ENCODE data around the gene NXF1. TPM values are rescaled to one million over a fixed set of nuclear protein-coding genes. Genes with fewer than 3 reads are reported as not detected.

The NXF1 gene
- total and polyA plus RNA-seq, 2 of the 13 experiments (the other 11 are each of a cell fraction or from before 2014, with no cell fraction given) = 30.4 to 30.9 TPM

DNA sequence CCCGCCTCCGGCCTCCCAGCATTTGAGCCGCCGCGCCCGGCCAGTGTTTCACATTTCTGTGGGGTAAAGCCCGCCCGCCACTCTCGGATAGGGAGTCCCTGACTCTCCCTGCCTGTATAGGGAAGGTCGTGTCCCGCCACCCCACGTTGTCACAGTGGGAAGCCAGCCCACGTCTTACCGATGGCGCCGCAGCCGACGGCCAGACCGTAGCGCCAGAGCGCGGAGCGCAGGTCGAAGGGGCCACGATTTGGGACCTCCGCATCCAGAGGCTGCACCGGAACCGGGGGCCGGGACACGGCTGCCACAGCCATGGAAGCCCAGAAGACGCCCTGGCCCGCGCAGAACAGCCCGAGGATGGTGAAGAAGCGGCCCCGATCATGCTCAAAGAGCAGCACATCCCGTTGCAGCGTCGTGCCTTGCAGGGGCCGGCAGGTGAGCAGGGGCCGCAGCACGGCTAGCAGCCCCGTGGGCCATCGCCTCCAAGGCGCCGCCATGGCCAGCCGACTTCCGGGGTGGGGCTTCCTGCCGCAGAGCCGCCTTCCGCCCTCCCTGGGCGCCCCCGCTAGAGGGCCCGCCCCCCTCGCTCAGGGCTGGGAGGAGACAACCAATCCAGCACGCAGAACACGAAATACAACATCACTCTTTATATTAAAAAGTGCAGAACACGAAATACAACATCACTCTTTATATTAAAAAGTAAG is 13.6 kb downstream of the NXF1 start, which contains the start of gene TMEM223 (continued):
- TF ChIP-seq, protein P1, sequence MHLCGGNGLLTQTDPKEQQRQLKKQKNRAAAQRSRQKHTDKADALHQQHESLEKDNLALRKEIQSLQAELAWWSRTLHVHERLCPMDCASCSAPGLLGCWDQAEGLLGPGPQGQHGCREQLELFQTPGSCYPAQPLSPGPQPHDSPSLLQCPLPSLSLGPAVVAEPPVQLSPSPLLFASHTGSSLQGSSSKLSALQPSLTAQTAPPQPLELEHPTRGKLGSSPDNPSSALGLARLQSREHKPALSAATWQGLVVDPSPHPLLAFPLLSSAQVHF (CRISPR knock-in tag; IDR thresholded peaks at IDR 0.05) = no peak
- TF ChIP-seq SP140L (CRISPR knock-in tag; IDR thresholded peaks at IDR 0.05; ENCODE audit: borderline replicate concordance) = no peak
- 0 out of 2 replicates have a peak, but pooled peaks have one; percentile 62 for TF ChIP-seq ZNF564 (CRISPR knock-in tag; IDR thresholded peaks at IDR 0.05)
- TF ChIP-seq SRSF4 (IDR thresholded peaks at IDR 0.05; ENCODE audit: low read depth, low read length, poor library complexity, severe bottlenecking) = no peak
- TF ChIP-seq, protein P2, sequence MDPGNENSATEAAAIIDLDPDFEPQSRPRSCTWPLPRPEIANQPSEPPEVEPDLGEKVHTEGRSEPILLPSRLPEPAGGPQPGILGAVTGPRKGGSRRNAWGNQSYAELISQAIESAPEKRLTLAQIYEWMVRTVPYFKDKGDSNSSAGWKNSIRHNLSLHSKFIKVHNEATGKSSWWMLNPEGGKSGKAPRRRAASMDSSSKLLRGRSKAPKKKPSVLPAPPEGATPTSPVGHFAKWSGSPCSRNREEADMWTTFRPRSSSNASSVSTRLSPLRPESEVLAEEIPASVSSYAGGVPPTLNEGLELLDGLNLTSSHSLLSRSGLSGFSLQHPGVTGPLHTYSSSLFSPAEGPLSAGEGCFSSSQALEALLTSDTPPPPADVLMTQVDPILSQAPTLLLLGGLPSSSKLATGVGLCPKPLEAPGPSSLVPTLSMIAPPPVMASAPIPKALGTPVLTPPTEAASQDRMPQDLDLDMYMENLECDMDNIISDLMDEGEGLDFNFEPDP (CRISPR knock-in tag; conservative IDR thresholded peaks at IDR 0.05) = 0 out of 2 replicates have a peak, but pooled peaks have one; percentile 82
- no peak for TF ChIP-seq ZNF672 (CRISPR knock-in tag; IDR thresholded peaks at IDR 0.05)
- no peak for TF ChIP-seq ZNF484 (CRISPR knock-in tag; IDR thresholded peaks at IDR 0.05; ENCODE audit: borderline replicate concordance, low read depth)
- peak; percentile 97 for TF ChIP-seq PHF8 (CRISPR knock-in tag; IDR thresholded peaks at IDR 0.05)
- TF ChIP-seq CEBPG (CRISPR knock-in tag; IDR thresholded peaks at IDR 0.05) = no peak
- TF ChIP-seq ZNF567 (CRISPR knock-in tag; IDR thresholded peaks at IDR 0.05; ENCODE audit: borderline replicate concordance) = 0 out of 2 replicates have a peak, but pooled peaks have one; percentile 81
- peak; percentile 93 for TF ChIP-seq ETV5 (CRISPR knock-in tag; IDR thresholded peaks at IDR 0.05; ENCODE audit: borderline replicate concordance)
- TF ChIP-seq KAT8 (CRISPR knock-in tag; IDR thresholded peaks at IDR 0.05) = peak; percentile 94
- no peak for TF ChIP-seq ONECUT2 (CRISPR knock-in tag; IDR thresholded peaks at IDR 0.05)
- TF ChIP-seq ZBTB42 (CRISPR knock-in tag; IDR thresholded peaks at IDR 0.05) = no peak
- TF ChIP-seq CENPT (CRISPR knock-in tag; IDR thresholded peaks at IDR 0.05; ENCODE audit: low read depth) = 0 out of 2 replicates have a peak, but pooled peaks have one; percentile 54
- TF ChIP-seq ZNF619 (CRISPR knock-in tag; IDR thresholded peaks at IDR 0.05) = peak; percentile 37; the same call in 1 of the 2 replicates
- TF ChIP-seq ZBTB1 (CRISPR knock-in tag; IDR thresholded peaks at IDR 0.05; ENCODE audit: borderline replicate concordance) = 0 out of 2 replicates have a peak, but pooled peaks have one; percentile 30
- TF ChIP-seq, protein P3, sequence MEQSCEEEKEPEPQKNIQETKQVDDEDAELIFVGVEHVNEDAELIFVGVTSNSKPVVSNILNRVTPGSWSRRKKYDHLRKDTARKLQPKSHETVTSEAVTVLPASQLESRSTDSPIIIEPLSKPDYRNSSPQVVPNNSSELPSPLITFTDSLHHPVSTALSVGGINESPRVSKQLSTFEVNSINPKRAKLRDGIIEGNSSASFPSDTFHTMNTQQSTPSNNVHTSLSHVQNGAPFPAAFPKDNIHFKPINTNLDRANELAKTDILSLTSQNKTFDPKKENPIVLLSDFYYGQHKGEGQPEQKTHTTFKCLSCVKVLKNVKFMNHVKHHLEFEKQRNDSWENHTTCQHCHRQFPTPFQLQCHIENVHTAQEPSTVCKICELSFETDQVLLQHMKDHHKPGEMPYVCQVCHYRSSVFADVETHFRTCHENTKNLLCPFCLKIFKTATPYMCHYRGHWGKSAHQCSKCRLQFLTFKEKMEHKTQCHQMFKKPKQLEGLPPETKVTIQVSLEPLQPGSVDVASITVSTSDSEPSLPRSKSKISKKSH (CRISPR knock-in tag; IDR thresholded peaks at IDR 0.05; ENCODE audit: borderline replicate concordance) = no peak
- TF ChIP-seq ZNF605 (CRISPR knock-in tag; IDR thresholded peaks at IDR 0.05) = peak; percentile 71; the same call in 1 of the 2 replicates
- TF ChIP-seq, protein P4, sequence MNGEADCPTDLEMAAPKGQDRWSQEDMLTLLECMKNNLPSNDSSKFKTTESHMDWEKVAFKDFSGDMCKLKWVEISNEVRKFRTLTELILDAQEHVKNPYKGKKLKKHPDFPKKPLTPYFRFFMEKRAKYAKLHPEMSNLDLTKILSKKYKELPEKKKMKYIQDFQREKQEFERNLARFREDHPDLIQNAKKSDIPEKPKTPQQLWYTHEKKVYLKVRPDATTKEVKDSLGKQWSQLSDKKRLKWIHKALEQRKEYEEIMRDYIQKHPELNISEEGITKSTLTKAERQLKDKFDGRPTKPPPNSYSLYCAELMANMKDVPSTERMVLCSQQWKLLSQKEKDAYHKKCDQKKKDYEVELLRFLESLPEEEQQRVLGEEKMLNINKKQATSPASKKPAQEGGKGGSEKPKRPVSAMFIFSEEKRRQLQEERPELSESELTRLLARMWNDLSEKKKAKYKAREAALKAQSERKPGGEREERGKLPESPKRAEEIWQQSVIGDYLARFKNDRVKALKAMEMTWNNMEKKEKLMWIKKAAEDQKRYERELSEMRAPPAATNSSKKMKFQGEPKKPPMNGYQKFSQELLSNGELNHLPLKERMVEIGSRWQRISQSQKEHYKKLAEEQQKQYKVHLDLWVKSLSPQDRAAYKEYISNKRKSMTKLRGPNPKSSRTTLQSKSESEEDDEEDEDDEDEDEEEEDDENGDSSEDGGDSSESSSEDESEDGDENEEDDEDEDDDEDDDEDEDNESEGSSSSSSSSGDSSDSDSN (CRISPR knock-in tag; IDR thresholded peaks at IDR 0.05) = peak; percentile 87
- TF ChIP-seq ZNF788 (CRISPR knock-in tag; IDR thresholded peaks at IDR 0.05; ENCODE audit: borderline replicate concordance) = peak; percentile 86; the same call in 1 of the 2 replicates
- 0 out of 2 replicates have a peak, but pooled peaks have one; percentile 17 for TF ChIP-seq RARA (CRISPR knock-in tag; IDR thresholded peaks at IDR 0.05)
- TF ChIP-seq ZNF451 (CRISPR knock-in tag; IDR thresholded peaks at IDR 0.05) = peak; percentile 28; the same call in 1 of the 2 replicates
- no peak for TF ChIP-seq RARG (CRISPR knock-in tag; IDR thresholded peaks at IDR 0.05; ENCODE audit: low read depth)
- TF ChIP-seq MEIS1 (CRISPR knock-in tag; IDR thresholded peaks at IDR 0.05; ENCODE audit: borderline replicate concordance) = no peak
